Sigmoid colon (tissue), 7 donors: ENCODE data around the gene SLC4A1. TPM values are rescaled to one million over a fixed set of nuclear protein-coding genes. Genes with fewer than 3 reads are reported as not detected.

Experiments
- DNase-seq: peaks from one replicate; pipeline ENCODE4 v3.0.0-alpha.2; 2019
- H3K27ac ChIP-seq, 4 donors: fragments of 200-600 bp; sonication (generic); one replicate each; pipeline ENCODE4 v1.5.1; 2016 to 2019; ENCODE audit warnings: mild to moderate bottlenecking in 1 of 4
- H3K27me3 ChIP-seq, 3 donors: fragments of 200-600 bp; sonication (generic); one replicate each; pipeline ENCODE4 v1.5.1; 2019; ENCODE audit warnings: mild to moderate bottlenecking in 1 of 3
- H3K36me3 ChIP-seq, 4 donors: fragments of 200-600 bp; sonication (generic); one replicate each; pipeline ENCODE4 v1.5.1; 2016 to 2019
- H3K4me1 ChIP-seq, 4 donors: fragments of 200-600 bp; sonication (generic); one replicate each; pipeline ENCODE4 v1.5.1; 2017 to 2019
- H3K4me3 ChIP-seq, 4 donors: fragments of 200-600 bp; sonication (generic); one replicate each; pipeline ENCODE4 v1.5.1; 2017 to 2019; ENCODE audit warnings: mild to moderate bottlenecking in 2 of 4, moderate library complexity in 1 of 4
- H3K9me3 ChIP-seq, 4 donors: fragments of 200-600 bp in 3 of 4; sonication (generic) in 3 of 4; one replicate each; pipeline versions ENCODE4 v1.5.1 to v1.6.1; 2013 to 2019
- CTCF ChIP-seq, 4 experiments: fragments of 450-650 bp in 3 of 4; fragments of 200-600 bp in 1 of 4; IDR thresholded peaks; one replicate each; pipeline ENCODE4 v1.5.1; 2016 to 2019; ENCODE audit warnings: antibody characterized with exemption in 4 of 4, mild to moderate bottlenecking in 3 of 4, moderate library complexity in 2 of 4
- EP300 ChIP-seq, 4 donors: sonication (generic); formaldehyde crosslinking; IDR thresholded peaks; one replicate each; pipeline ENCODE4 v1.6.1; 2017; ENCODE audit warnings: antibody characterized with exemption in 4 of 4
- POLR2A ChIP-seq, 2 donors: fragments of 450-650 bp; IDR thresholded peaks; one replicate each; pipeline ENCODE4 v1.6.1; 2016; ENCODE audit warnings: antibody characterized with exemption in 2 of 2, mild to moderate bottlenecking in 2 of 2, moderate library complexity in 2 of 2
- POLR2AphosphoS5 ChIP-seq, 4 donors: sonication (generic); formaldehyde crosslinking; IDR thresholded peaks; one replicate each; pipeline ENCODE4 v1.6.1; 2017; ENCODE audit warnings: antibody characterized with exemption in 4 of 4
- WGBS, 2 donors: extraction: QIAGEN DNeasy Blood & Tissue Kit; methylation state at CpG; one replicate each; pipeline ENCODE4 v1.1.7; 2013; 5-methylcytosine and 5-hydroxymethylcytosine counted together
- intact Hi-C: fragments of 100-400 bp; cut with DNase I; formaldehyde crosslinking; loops from one replicate; pipeline ENCODE4 v1.15.1; 2023
- polyA plus RNA-seq, 3 donors: library from polyadenylated mRNA; stranded (reverse); fragments of 200-250 nt; gene quantifications; one replicate each; pipeline ENCODE4 v1.2.3, GENCODE V29; 2013
- total RNA-seq, 4 donors: library from RNA; depleted of rRNA; stranded (reverse); fragments of >200 nt; gene quantifications; one replicate each; pipeline ENCODE4 v1.1.0, GENCODE V29; 2016
- donor health status: healthy with polysubstance abuse.
- donor health status: Bipolar disorder and iron deficiency.
- donor health status: healthy.

SLC4A1 gene
- total and polyA plus RNA-seq, 7 donors, result under 0.01 to 0.23 TPM; not detected in 5

GRCh38 chr17:44269535-44270240, 1.8 kb upstream of the SLC4A1 start:
- TF ChIP-seq POLR2AphosphoS5 (IDR thresholded peaks at IDR 0.05), result no peak
- no peak for TF ChIP-seq EP300 (IDR thresholded peaks at IDR 0.05)
- TF ChIP-seq POLR2A (IDR thresholded peaks at IDR 0.05), result no peak
- no peak for TF ChIP-seq CTCF (IDR thresholded peaks at IDR 0.05)
- no peaks in the 10 kb centered on the region for H3K36me3 ChIP-seq
- no peak overlapping the region for H3K27ac ChIP-seq
- H3K4me1 ChIP-seq, result no peaks in the 10 kb centered on the region
- H3K27me3 ChIP-seq, result peaks cover 0 to 8% (median 0%) of the 10 kb centered on the region in 3 donors
- H3K4me3 ChIP-seq, result no peak overlapping the region
- WGBS, 2 donors, result 48 to 71% methylated on average over 7 of the region's 7 CpGs
- no peak for DNase-seq
- no peaks in the 10 kb centered on the region for H3K9me3 ChIP-seq
- intact Hi-C loops, result no loop called here

GRCh38 chr17:44268709-44269534, 987 bp upstream of the SLC4A1 start:
- Histone ChIP-seq H3K4me1 (no peaks in the 10 kb centered on the region), H3K27ac (no peak overlapping the region), H3K27me3 (peaks cover 0 to 8% (median 0%) of the 10 kb centered on the region in 3 donors), H3K36me3 (no peaks in the 10 kb centered on the region), H3K4me3 (no peak overlapping the region), H3K9me3 (no peaks in the 10 kb centered on the region)
- 70 to 73% methylated on average over 11 of the region's 11 CpGs for WGBS, 2 donors
- intact Hi-C loops, result no loop called here
- TF ChIP-seq CTCF (IDR thresholded peaks at IDR 0.05) (no peak), EP300 (IDR thresholded peaks at IDR 0.05) (no peak), POLR2AphosphoS5 (IDR thresholded peaks at IDR 0.05) (no peak), POLR2A (IDR thresholded peaks at IDR 0.05) (no peak)
- no peak for DNase-seq

- WGBS, 2 donors, result 92 to 94% methylated on average over 5 of the region's 5 CpGs
- Histone ChIP-seq H3K4me3 (no peak overlapping the region), H3K4me1 (no peaks in the 10 kb centered on the region), H3K27me3 (no peaks in the 10 kb centered on the region), H3K9me3 (no peaks in the 10 kb centered on the region), H3K36me3 (no peaks in the 10 kb centered on the region), H3K27ac (no peak overlapping the region)
- intact Hi-C loops, result no loop called here
- TF ChIP-seq POLR2AphosphoS5 (IDR thresholded peaks at IDR 0.05), result no peak
- no peak for TF ChIP-seq CTCF (IDR thresholded peaks at IDR 0.05)
- no peak for TF ChIP-seq POLR2A (IDR thresholded peaks at IDR 0.05)
- TF ChIP-seq EP300 (IDR thresholded peaks at IDR 0.05), result no peak
- no peak for DNase-seq
Observed at GRCh38 chr17:44267165-44267455, 825 bp downstream of the SLC4A1 start.

- H3K27ac ChIP-seq, result no peak overlapping the region
- no peaks in the 10 kb centered on the region for H3K36me3 ChIP-seq
- no peaks in the 10 kb centered on the region for H3K4me1 ChIP-seq
- no peak for DNase-seq
- intact Hi-C loops, result no loop called here
- H3K27me3 ChIP-seq, result no peaks in the 10 kb centered on the region
- H3K4me3 ChIP-seq, result no peak overlapping the region
- no peaks in the 10 kb centered on the region for H3K9me3 ChIP-seq
- TF ChIP-seq POLR2AphosphoS5 (IDR thresholded peaks at IDR 0.05) (no peak), CTCF (IDR thresholded peaks at IDR 0.05) (no peak), EP300 (IDR thresholded peaks at IDR 0.05) (no peak), POLR2A (IDR thresholded peaks at IDR 0.05) (no peak)
- 55 to 78% methylated on average over 9 of the region's 9 CpGs for WGBS, 2 donors
Observed at GRCh38 chr17:44266402-44267164, 1.4 kb downstream of the SLC4A1 start.
